K562 (cell line): Measurements from ENCODE around the gene PRKG1. TPM values are rescaled to one million over a fixed set of nuclear protein-coding genes. Genes with fewer than 3 reads are reported as not detected.

ENCODE experiments used
- ATAC-seq: fragments of 200-7000 bp; cut with Tn5 transposase; 3 replicates; pipeline ENCODE4 v1.9.1; 2020; ENCODE audit warnings: moderate library complexity
- BruUV-seq: library from RNA; stranded (reverse); fragments of 400-500 nt; replicated peaks from 2 replicates; lab custom pipeline; 2021; lab: Mats Ljungman, UMichigan
- CTCF ChIA-PET: fragments of 300-600 bp; formaldehyde crosslinking; extraction: SDS; loops from one replicate; lab custom pipeline; 2021; ENCODE audit warnings: low intra/inter-chr PET ratio; lab: Yijun Ruan, JAX
- POLR2A ChIA-PET: fragments of 300-600, 350-650 bp; sonication (Branson Sonifier 250); formaldehyde crosslinking; extraction: SDS; loops from one replicate; lab custom pipeline; 2021; ENCODE audit warnings: antibody characterized with exemption, inconsistent platforms; lab: Yijun Ruan, JAX
- DNase-seq, 4 experiments: peaks; one replicate each; pipeline versions ENCODE4 v3.0.0 to v3.0.0-alpha.2; 2011 to 2018; ENCODE audit warnings: low spot score in 3 of 4, mixed read lengths in 3 of 4; ENCODE audit errors: extremely low read depth in 1 of 4
- FAIRE-seq: peaks from 2 replicates; lab custom pipeline; 2011; peaks lifted over from hg19 to GRCh38; lab: Jason Lieb, UNC
- H2AFZ ChIP-seq: 2 replicates; pipeline ENCODE4 v1.6.0; 2011; ENCODE audit warnings: low read depth, low read length, control low read depth, inconsistent platforms
- H3K27ac ChIP-seq: fragments of 200-600 bp; 3 replicates; pipeline ENCODE4 v1.8.0; 2011; ENCODE audit warnings: low read depth, mild to moderate bottlenecking, control low read depth, inconsistent platforms, low read length, moderate library complexity, mixed read lengths; ENCODE audit errors: extremely low read depth
- H3K27me3 ChIP-seq, 2 experiments: fragments of 300-600 bp in 1 of 2; 2 replicates in 1 of 2; 3 replicates in 1 of 2; pipeline versions ENCODE4 v1.6.0 to v1.8.0; 2011; ENCODE audit warnings: inconsistent platforms in 2 of 2, low read length in 2 of 2, mild to moderate bottlenecking in 1 of 2, mixed read lengths in 1 of 2, moderate library complexity in 1 of 2; ENCODE audit not compliant: control insufficient read depth in 2 of 2, insufficient read depth in 2 of 2
- H3K36me3 ChIP-seq: fragments of 300-600 bp; 3 replicates; pipeline ENCODE4 v1.8.0; 2011; ENCODE audit warnings: mild to moderate bottlenecking, low read length, inconsistent platforms; ENCODE audit not compliant: control insufficient read depth, insufficient read depth
- H3K4me1 ChIP-seq, 2 experiments: fragments of 200-600 bp in 1 of 2; replicated peaks in 1 of 2; 2 replicates in 1 of 2; 3 replicates in 1 of 2; pipeline versions ENCODE4 v1.5.1 to v1.8.0; 2011; ENCODE audit warnings: inconsistent platforms in 2 of 2, low read length in 2 of 2, mild to moderate bottlenecking in 1 of 2, mixed read lengths in 1 of 2, moderate library complexity in 1 of 2; ENCODE audit not compliant: control insufficient read depth in 2 of 2, insufficient read depth in 2 of 2
- H3K4me2 ChIP-seq: 2 replicates; pipeline ENCODE4 v1.6.1; 2011; ENCODE audit warnings: low read length, control low read depth, inconsistent platforms, mixed read lengths; ENCODE audit not compliant: insufficient read depth
- H3K4me3 ChIP-seq: fragments of 200-600 bp; sonication (generic), shearing (Covaris generic); 2 replicates; pipeline ENCODE4 v1.5.1; 2016; ENCODE audit warnings: control low read depth, inconsistent platforms
- H3K79me2 ChIP-seq: fragments of 200-600 bp; 3 replicates; pipeline ENCODE4 v1.8.0; 2011; ENCODE audit warnings: low read length, inconsistent platforms; ENCODE audit not compliant: control insufficient read depth, insufficient read depth
- H3K9ac ChIP-seq, 2 experiments: 2 replicates each; pipeline versions ENCODE4 v1.6.0 to v1.6.1; 2011; ENCODE audit warnings: low read depth in 2 of 2, low read length in 2 of 2, control low read depth in 1 of 2, inconsistent platforms in 1 of 2, mild to moderate bottlenecking in 1 of 2, mixed read lengths in 1 of 2; ENCODE audit not compliant: insufficient read depth in 1 of 2
- H3K9me1 ChIP-seq: one replicate; pipeline ENCODE4 v1.6.0; 2011; ENCODE audit warnings: inconsistent platforms, mild to moderate bottlenecking, low read length, moderate library complexity; ENCODE audit not compliant: control insufficient read depth, insufficient read depth
- H3K9me3 ChIP-seq: replicated peaks from 2 replicates; pipeline ENCODE4 v1.5.1; 2011; ENCODE audit warnings: low read depth, low read length, inconsistent platforms; ENCODE audit not compliant: control insufficient read depth, insufficient read depth
- H4K20me1 ChIP-seq: replicated peaks from 2 replicates; pipeline ENCODE4 v1.6.1; 2011; ENCODE audit warnings: low read length, inconsistent platforms, mixed read lengths; ENCODE audit not compliant: control insufficient read depth, insufficient read depth
- BCOR ChIP-seq: fragments of 450-650 bp; IDR thresholded peaks from 2 replicates; pipeline ENCODE4 v1.6.1; 2016
- CC2D1A ChIP-seq: fragments of 450-650 bp; IDR thresholded peaks from 2 replicates; pipeline ENCODE4 v1.6.1; 2017; ENCODE audit warnings: mild to moderate bottlenecking
- CHD7 ChIP-seq: fragments of 200-600 bp; sonication (generic); IDR thresholded peaks from one replicate; pipeline ENCODE4 v1.6.1; 2012; ENCODE audit warnings: mild to moderate bottlenecking, low read depth, low read length, inconsistent platforms
- ESRRA ChIP-seq: fragments of 450-650 bp; IDR thresholded peaks from 2 replicates; pipeline ENCODE4 v1.6.1; 2014; ENCODE audit warnings: low read depth, mild to moderate bottlenecking, moderate library complexity, borderline replicate concordance
- PHB2 ChIP-seq: fragments of 450-650 bp; IDR thresholded peaks from 2 replicates; pipeline ENCODE4 v1.6.1; 2017; ENCODE audit warnings: low read depth
- ZNF24 ChIP-seq: fragments of 450-650 bp; IDR thresholded peaks from 2 replicates; pipeline ENCODE4 v1.6.1; 2016
- WGBS: fragments of 100-300 bp; shearing (Covaris generic); methylation state at CpG from one replicate; pipeline ENCODE4 v1.1.6; 2016; ENCODE audit warnings: low coverage, mixed read lengths; ENCODE audit not compliant: insufficient coverage; ENCODE audit errors: missing lambda C conversion rate; 5-methylcytosine and 5-hydroxymethylcytosine counted together
- in situ Hi-C: fragments of 300-500 bp; cut with MboI; formaldehyde crosslinking; loops from 4 replicates; pipeline ENCODE4 v1.15.0; 2018; ENCODE audit warnings: inconsistent platforms, mixed read lengths
- intact Hi-C: fragments of 100-400 bp; cut with micrococcal nuclease; formaldehyde crosslinking; loops from 2 replicates; pipeline ENCODE4 v1.14.2; 2022
- polyA plus RNA-seq, 8 experiments: library from polyadenylated mRNA; depleted of rRNA in 4 of 8; stranded (reverse) in 5 of 8; unstranded in 3 of 8; fragments of >200 nt; fragmentation: Nextera tagmentation in 2 of 8; fragmentation: Illumina TruSeq in 1 of 8; extraction: Ambion mirVana in 2 of 8; extraction: Trizol in 1 of 8; gene quantifications; 2 replicates each; pipeline versions ENCODE4 v1.2.1 to v1.2.3, GENCODE V29; 2011 to 2014; ENCODE audit warnings: inconsistent platforms in 1 of 8, missing spikeins in 1 of 8
- total RNA-seq, 7 experiments: library from RNA; depleted of rRNA in 6 of 7; stranded (reverse); fragments of >200 nt in 6 of 7; fragmentation: Illumina TruSeq in 2 of 7; extraction: Trizol in 2 of 7; gene quantifications; 2 replicates each; pipeline versions ENCODE4 v1.2.1 to v1.2.3, GENCODE V29; 2011 to 2021; ENCODE audit warnings: low replicate concordance in 1 of 7
- TF ChIP-seq, protein P1 (sequence below): fragments of 250-450 bp; sonication (Bioruptor Pico); IDR thresholded peaks from 2 replicates; pipeline ENCODE4 v1.4.0; 2020; ENCODE audit warnings: borderline replicate concordance
- TF ChIP-seq, protein P2 (sequence below): fragments of 450-650 bp; IDR thresholded peaks from 2 replicates; pipeline ENCODE4 v1.6.1; 2018; ENCODE audit warnings: mild to moderate bottlenecking, low read depth; ENCODE audit not compliant: partially characterized antibody

PRKG1 gene
- total and polyA plus RNA-seq, 9 of the 15 experiments (the other 6 are each of a cell fraction or from before 2014, with no cell fraction given), result 0.22 TPM; not detected in 8

DNA sequence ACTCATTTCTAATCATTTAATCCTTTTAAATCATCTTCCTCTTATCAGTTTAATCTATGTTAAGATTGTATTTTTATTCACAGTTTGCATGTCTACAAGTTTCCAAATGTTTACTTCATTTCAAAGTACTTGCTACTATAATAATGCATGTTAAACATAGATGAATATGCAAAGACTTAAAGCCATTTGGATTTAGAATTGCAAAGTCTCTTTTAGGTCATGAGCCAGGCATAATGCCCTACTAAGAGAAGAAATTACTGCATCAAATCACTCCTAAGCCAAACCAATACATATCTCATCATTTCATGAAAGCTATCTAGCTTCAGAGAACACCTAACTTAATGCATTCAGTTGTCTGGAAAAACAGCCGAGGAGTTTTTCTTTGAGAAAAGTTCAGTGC, 266.1 kb downstream of the PRKG1 start:
- H3K4me2 ChIP-seq, result no peak overlapping the region
- H2AFZ ChIP-seq, result no peak overlapping the region
- H3K9ac ChIP-seq, result no peak overlapping the region
- POLR2A ChIA-PET, result no interaction called here
- DNase-seq (no peak), ATAC-seq (no peak), FAIRE-seq (no peak)
- CTCF ChIA-PET, result no interaction called here
- H3K9me3 ChIP-seq, result no peaks in the 10 kb centered on the region
- no peak overlapping the region for H3K27ac ChIP-seq
- intact Hi-C loops, result no loop called here
- no peak overlapping the region for H3K4me3 ChIP-seq
- no peaks in the 10 kb centered on the region for H3K36me3 ChIP-seq
- WGBS, result 0% methylated on average over 1 of the region's 1 CpG
- no peaks in the 10 kb centered on the region for H4K20me1 ChIP-seq
- H3K79me2 ChIP-seq, result no peaks in the 10 kb centered on the region
- H3K9me1 ChIP-seq, result no peaks in the 10 kb centered on the region
- H3K27me3 ChIP-seq, result no peaks in the 10 kb centered on the region
- H3K4me1 ChIP-seq, result no peaks in the 10 kb centered on the region
- no TSS peak for BruUV-seq
- in situ Hi-C loops, result no loop called here
- TF ChIP-seq BCOR (no peak), ZNF24 (no peak), CHD7 (no peak), ESRRA (no peak), PHB2 (no peak), CC2D1A (no peak)
- TF ChIP-seq, protein P1, sequence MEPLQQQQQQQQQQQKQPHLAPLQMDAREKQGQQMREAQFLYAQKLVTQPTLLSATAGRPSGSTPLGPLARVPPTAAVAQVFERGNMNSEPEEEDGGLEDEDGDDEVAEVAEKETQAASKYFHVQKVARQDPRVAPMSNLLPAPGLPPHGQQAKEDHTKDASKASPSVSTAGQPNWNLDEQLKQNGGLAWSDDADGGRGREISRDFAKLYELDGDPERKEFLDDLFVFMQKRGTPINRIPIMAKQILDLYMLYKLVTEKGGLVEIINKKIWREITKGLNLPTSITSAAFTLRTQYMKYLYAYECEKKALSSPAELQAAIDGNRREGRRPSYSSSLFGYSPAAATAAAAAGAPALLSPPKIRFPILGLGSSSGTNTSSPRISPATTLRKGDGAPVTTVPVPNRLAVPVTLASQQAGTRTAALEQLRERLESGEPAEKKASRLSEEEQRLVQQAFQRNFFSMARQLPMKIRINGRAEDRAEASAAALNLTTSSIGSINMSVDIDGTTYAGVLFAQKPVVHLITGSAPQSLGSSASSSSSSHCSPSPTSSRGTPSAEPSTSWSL, result no peak
- TF ChIP-seq, protein P2, sequence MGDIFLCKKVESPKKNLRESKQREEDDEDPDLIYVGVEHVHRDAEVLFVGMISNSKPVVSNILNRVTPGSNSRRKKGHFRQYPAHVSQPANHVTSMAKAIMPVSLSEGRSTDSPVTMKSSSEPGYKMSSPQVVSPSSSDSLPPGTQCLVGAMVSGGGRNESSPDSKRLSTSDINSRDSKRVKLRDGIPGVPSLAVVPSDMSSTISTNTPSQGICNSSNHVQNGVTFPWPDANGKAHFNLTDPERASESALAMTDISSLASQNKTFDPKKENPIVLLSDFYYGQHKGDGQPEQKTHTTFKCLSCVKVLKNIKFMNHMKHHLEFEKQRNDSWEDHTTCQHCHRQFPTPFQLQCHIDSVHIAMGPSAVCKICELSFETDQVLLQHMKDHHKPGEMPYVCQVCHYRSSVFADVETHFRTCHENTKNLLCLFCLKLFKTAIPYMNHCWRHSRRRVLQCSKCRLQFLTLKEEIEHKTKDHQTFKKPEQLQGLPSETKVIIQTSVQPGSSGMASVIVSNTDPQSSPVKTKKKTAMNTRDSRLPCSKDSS, result no peak
